ENCODE measurements around the gene FANCD2.
"Not testable (repeated sequence)": the region's sequence is repeated elsewhere in the genome, so short reads cannot be mapped to it uniquely, and the experiment has no call there.

The FANCD2 gene

GRCh38 chr3:10026084-10026890, at the start of gene FANCD2:
Gene FANCD2, plus strand, starts transcription at chr3:10026437. Its CDS starts 2,221 bp downstream, at chr3:10028658.
- peak; percentile 92 for DNase-seq

- DNase-seq = peak; percentile 25
These were observed 49.2 kb upstream of the FANCD2 start for GRCh38 chr3:9976721-9977709.

- DNase-seq = no peak
These were observed 47.4 kb upstream of the FANCD2 start for GRCh38 chr3:9978710-9979305.

GRCh38 chr3:9980251-9980650, 46.0 kb upstream of the FANCD2 start:
- no peak for DNase-seq

DNA sequence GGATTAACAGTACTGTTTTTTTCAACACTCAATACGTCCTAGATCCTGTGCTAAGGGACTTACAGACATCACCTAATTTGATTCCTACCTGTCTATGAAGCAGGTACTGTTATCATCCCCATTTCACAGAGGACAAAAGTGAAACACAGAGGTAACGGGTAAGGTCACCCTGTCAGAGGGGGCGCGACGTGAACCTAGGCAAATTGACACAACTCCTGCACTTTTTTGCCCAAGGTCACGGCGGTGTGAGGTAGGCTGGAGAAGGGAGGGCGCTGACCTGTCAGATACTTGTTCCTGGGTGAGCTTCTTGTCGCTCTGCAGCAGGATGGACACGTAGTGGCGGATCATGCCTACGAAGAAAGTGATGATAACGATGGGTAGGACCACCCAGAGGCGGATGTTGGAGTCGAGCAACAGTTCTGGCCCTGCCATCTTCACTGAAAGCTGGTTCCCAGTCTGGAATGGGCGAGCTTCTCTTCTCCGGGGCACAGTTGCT, 40.0 kb upstream of the FANCD2 start:
- DNase-seq = no peak

GRCh38 chr3:9994086-9994844, 32.0 kb upstream of the FANCD2 start:
- DNase-seq = no peak

GRCh38 chr3:10000686-10001085, 25.6 kb upstream of the FANCD2 start:
- DNase-seq = no peak

- no peak for DNase-seq
These were observed 23.3 kb upstream of the FANCD2 start for GRCh38 chr3:10002951-10003350.

DNA sequence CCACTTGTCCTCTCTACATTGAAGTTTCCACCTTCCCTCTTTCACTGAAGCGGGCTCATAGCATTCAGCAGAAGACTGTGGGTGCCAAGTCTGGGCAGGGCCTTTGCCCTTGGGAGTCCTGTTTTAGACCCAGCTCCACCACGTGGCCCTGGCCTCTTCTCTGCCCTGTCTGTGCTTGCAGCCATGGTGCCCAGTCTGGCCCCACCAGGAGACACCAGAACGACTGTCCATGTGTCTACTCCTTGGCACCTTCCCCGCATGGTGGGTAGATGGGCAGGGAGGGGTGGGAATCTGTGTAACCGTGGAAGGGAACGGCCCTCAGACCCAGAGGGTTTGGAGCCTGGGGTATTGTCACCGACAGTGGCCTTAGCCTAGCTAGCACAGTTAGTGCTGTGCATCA, 21.7 kb upstream of the FANCD2 start:
- DNase-seq = no peak

DNA sequence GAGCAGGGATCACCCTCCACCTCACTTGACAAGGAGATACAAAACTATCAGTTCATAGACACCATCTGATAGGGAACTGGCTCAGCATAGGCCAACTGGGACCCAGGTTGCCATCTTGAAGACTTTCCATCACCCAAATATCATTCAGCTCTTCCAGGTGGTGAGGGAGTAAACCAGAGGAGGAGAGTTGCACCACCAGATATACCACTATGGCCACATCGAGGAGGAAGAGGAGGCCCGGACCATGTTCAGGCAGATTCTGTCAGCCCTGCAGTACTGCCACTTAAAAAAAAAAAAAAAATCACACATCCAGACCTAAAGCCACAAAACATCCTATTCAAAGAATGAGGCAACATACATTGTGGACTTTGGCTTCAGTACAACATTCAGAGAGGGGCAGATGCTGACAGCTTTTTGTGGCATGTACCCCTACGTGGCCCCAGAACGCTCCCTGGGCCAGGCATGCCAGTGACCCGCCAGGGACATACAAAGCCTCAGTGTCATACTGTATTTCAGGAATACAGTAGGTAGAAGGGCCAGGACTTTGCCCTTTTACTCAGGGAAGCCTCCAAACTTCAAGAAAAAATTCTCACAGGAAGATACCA, 21.2 kb upstream of the FANCD2 start:
- no peak for DNase-seq

- DNase-seq = no peak
These were observed 20.0 kb upstream of the FANCD2 start for GRCh38 chr3:10006048-10006761.

DNA sequence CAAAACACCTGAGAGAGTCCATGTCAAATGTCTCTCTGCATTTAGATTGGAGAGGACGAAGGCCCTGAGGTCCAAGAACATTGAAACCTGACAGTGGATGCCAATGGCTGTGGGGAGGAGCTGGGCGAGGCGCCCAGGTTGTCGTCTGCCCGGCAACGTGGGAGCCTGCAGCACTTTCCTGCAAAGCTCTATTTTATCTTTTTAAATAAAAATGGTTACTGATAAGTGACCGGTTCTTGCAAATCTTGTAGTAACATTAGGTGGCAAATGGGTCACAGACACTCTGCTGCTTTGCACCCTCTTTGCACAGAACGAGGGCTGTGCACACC, 19.5 kb upstream of the FANCD2 start:
- DNase-seq = no peak

DNA sequence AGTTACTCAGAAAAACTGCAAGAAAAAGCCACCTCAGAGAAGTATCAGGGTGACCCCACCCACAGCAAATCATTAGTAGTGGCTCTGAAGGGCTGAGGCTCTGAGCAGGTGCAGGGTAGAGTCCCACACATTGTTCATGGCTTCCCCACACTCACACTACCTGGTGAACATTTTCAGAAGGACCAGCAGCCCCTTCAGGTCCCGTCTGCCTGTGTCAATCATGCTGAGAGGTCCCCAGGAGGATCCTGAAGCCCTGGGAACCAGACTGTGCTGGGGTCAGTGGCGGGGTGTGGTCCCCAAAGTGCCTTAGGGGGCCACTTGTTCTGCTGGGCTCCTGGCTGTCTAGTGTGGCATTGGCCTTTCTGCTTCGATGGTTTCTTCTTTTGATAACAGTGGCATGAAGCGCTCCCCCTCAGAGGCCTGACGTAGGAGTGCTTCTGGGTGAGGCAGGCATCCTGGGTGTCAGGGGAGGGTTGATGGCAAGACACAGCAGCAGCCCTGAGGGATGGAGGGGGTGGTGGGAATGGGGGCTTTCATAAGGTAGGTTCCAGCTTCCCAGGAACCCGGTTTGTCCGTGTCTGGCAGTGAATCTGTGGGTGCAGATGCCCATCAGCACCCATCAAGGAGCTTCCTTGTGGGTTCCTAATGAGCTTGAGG, 19.0 kb upstream of the FANCD2 start:
- DNase-seq = no peak

GRCh38 chr3:10008216-10008587, 18.0 kb upstream of the FANCD2 start:
- not testable (repeated sequence) for DNase-seq

- DNase-seq = peak; percentile 84
These were observed 17.5 kb upstream of the FANCD2 start for GRCh38 chr3:10008588-10009344.

DNA sequence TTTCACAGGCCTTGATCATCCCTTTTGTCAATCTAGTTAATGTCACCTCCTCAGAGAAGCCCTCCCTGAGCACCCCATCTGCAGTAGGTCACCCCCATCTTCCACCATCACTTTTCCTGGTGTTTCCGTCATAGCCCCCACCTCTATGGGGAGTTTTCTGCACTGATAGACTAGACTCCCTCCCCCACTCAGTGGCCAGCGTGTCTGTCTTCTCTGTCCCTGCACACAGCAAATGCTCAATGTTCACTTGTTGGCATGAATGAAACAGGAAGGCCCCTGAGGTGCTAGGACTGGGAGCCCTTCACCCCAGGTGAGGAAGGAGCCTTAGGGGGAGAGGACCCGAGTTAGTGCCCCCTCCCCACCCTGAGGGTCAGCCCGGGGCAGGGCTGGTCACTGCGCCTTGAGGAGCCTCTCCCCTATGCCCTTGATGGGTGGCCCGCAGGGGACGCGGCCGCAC, 15.8 kb upstream of the FANCD2 start:
- DNase-seq = no peak

DNA sequence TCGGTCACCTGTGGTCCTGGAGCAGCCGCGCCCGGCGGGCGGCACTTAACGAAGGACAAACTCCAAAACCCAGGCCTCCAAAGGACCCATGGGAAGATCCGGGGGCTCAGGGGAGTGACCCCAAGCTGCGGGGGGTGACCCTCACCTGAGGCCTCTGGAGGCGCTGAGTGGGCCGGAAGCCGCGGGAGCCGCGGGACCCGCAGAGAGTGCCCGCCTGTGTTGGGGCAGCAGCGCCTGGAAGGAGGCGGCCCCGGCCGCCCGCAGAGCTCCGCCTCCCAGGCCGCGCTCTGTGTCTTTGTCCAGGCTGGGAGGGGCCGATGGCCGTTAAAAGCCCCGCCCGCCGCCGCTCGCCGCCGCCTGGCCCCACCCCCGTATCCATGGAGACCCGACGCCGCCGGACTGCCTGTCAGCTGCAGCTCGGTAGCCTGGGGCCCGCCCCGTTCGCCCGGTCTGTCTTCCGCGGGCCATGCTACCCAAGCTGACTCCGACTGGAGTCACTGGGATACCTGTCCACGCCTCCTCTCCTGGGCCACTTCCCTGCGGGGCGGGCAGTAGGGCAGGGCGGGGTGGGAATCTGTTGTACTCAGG, 15.3 kb upstream of the FANCD2 start:
- peak; percentile 84 for DNase-seq

DNA sequence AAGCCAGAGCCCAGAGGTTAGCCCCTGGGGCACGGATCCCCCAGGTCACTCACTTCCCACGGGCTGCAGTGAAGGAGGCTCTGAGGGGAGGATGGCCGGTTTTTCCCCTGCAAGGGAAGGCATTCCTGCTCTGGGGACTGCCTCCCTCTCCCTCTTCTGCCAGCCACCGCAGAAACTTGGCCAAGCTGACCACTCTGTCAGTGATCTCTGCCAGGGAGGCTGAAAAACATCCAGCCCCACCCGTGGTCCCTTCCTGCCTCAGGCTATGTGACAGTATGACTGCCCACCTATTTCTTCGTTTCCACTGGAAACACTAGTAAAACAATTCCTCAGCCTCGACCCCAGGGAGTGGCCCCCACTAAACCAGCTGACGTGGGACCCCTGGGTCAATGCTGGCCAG, 14.6 kb upstream of the FANCD2 start:
- no peak for DNase-seq

DNA sequence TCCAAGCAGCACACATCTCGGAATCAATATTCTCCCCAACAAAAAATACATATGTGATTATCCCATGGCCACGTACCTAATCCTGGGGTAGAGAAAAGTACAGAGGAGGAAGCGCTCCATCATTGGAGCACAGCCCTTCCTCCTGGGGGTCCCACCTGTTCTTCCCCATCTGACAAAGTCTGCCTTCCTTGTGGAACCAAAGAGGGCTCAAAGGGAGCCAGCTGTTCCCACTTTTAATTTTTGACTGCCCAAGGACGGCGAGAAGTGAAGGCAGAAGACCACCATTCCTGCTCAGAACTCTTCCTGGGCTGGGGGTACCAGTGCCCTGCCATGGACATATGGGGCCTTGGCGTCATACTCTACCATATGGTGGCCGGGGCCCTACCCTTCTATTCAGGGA, 14.1 kb upstream of the FANCD2 start:
- DNase-seq = no peak

DNA sequence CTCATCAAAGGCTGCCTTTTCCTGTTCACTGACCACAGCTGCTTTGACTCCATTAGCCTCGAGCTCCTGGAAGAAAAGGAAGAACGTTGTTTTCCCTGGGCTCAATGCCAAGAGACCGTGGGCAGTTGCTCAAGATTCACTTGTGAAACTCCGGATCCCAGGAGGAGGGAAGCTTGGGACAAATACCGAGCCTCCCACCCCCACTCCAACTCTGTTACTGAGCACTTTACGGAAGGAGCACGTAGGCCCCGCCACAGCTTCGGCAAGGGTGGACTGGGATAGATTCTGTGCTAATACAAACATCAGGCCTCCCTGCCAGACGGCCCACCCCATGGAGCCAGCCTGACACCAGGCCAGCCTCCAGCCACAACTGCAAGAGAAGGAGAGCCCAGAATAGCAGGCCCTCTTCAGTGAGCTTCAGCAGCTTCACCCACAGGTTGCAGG, 10.8 kb upstream of the FANCD2 start:
- DNase-seq = no peak

Data from stimulated activated CD4-positive, alpha-beta T cell treated with anti-CD3 and anti-CD28 coated beads, Interleukin-4, amount 100 ng/mL, for 24 hours (primary cell).